Sigmoid colon (tissue), 7 donors: ENCODE measurements around the gene LDLRAD4. TPM values are rescaled to one million over a fixed set of nuclear protein-coding genes. Genes with fewer than 3 reads are reported as not detected.

Source experiments
- DNase-seq: peaks from one replicate; pipeline ENCODE4 v3.0.0-alpha.2; 2019
- H3K27ac ChIP-seq, 4 donors: fragments of 200-600 bp; sonication (generic); one replicate each; pipeline ENCODE4 v1.5.1; 2016 to 2019; ENCODE audit warnings: mild to moderate bottlenecking in 1 of 4
- H3K27me3 ChIP-seq, 3 donors: fragments of 200-600 bp; sonication (generic); one replicate each; pipeline ENCODE4 v1.5.1; 2019; ENCODE audit warnings: mild to moderate bottlenecking in 1 of 3
- H3K36me3 ChIP-seq, 4 donors: fragments of 200-600 bp; sonication (generic); one replicate each; pipeline ENCODE4 v1.5.1; 2016 to 2019
- H3K4me1 ChIP-seq, 4 donors: fragments of 200-600 bp; sonication (generic); one replicate each; pipeline ENCODE4 v1.5.1; 2017 to 2019
- H3K4me3 ChIP-seq, 4 donors: fragments of 200-600 bp; sonication (generic); one replicate each; pipeline ENCODE4 v1.5.1; 2017 to 2019; ENCODE audit warnings: mild to moderate bottlenecking in 2 of 4, moderate library complexity in 1 of 4
- H3K9me3 ChIP-seq, 4 donors: fragments of 200-600 bp in 3 of 4; sonication (generic) in 3 of 4; one replicate each; pipeline versions ENCODE4 v1.5.1 to v1.6.1; 2013 to 2019
- CTCF ChIP-seq, 4 experiments: fragments of 450-650 bp in 3 of 4; fragments of 200-600 bp in 1 of 4; IDR thresholded peaks; one replicate each; pipeline ENCODE4 v1.5.1; 2016 to 2019; ENCODE audit warnings: antibody characterized with exemption in 4 of 4, mild to moderate bottlenecking in 3 of 4, moderate library complexity in 2 of 4
- EP300 ChIP-seq, 4 donors: sonication (generic); formaldehyde crosslinking; IDR thresholded peaks; one replicate each; pipeline ENCODE4 v1.6.1; 2017; ENCODE audit warnings: antibody characterized with exemption in 4 of 4
- POLR2A ChIP-seq, 2 donors: fragments of 450-650 bp; IDR thresholded peaks; one replicate each; pipeline ENCODE4 v1.6.1; 2016; ENCODE audit warnings: antibody characterized with exemption in 2 of 2, mild to moderate bottlenecking in 2 of 2, moderate library complexity in 2 of 2
- POLR2AphosphoS5 ChIP-seq, 4 donors: sonication (generic); formaldehyde crosslinking; IDR thresholded peaks; one replicate each; pipeline ENCODE4 v1.6.1; 2017; ENCODE audit warnings: antibody characterized with exemption in 4 of 4
- WGBS, 2 donors: extraction: QIAGEN DNeasy Blood & Tissue Kit; methylation state at CpG; one replicate each; pipeline ENCODE4 v1.1.7; 2013; 5-methylcytosine and 5-hydroxymethylcytosine counted together
- intact Hi-C: fragments of 100-400 bp; cut with DNase I; formaldehyde crosslinking; loops from one replicate; pipeline ENCODE4 v1.15.1; 2023
- polyA plus RNA-seq, 3 donors: library from polyadenylated mRNA; stranded (reverse); fragments of 200-250 nt; gene quantifications; one replicate each; pipeline ENCODE4 v1.2.3, GENCODE V29; 2013
- total RNA-seq, 4 donors: library from RNA; depleted of rRNA; stranded (reverse); fragments of >200 nt; gene quantifications; one replicate each; pipeline ENCODE4 v1.1.0, GENCODE V29; 2016
- donor health status: healthy with polysubstance abuse.
- donor health status: Bipolar disorder and iron deficiency.
- donor health status: healthy.

LDLRAD4 gene
- total and polyA plus RNA-seq, 7 donors = 1.2 to 28.2 (median 17.2) TPM

- H3K27ac ChIP-seq = no peak overlapping the region
- WGBS, 2 donors = 91% methylated on average over 5 of the region's 5 CpGs
- H3K4me1 ChIP-seq = no peaks in the 10 kb centered on the region
- peaks cover 0 to 3% (median 0%) of the 10 kb centered on the region in 3 donors for H3K27me3 ChIP-seq
- no peaks in the 10 kb centered on the region for H3K36me3 ChIP-seq
- intact Hi-C loops = no loop called here
- TF ChIP-seq EP300 (IDR thresholded peaks at IDR 0.05) (no peak), POLR2AphosphoS5 (IDR thresholded peaks at IDR 0.05) (no peak), CTCF (IDR thresholded peaks at IDR 0.05) (no peak), POLR2A (IDR thresholded peaks at IDR 0.05) (no peak)
- no peak for DNase-seq
- H3K9me3 ChIP-seq = no peaks in the 10 kb centered on the region
- no peak overlapping the region for H3K4me3 ChIP-seq
Observed at GRCh38 chr18:13183359-13183758, 35.2 kb upstream of the LDLRAD4 start.

- 94 to 95% methylated on average over 8 of the region's 8 CpGs for WGBS, 2 donors
- no peak for DNase-seq
- intact Hi-C loops = no loop called here
Observed at GRCh38 chr18:13183790-13184189, 34.8 kb upstream of the LDLRAD4 start.

GRCh38 chr18:13184396-13184795 is 34.2 kb upstream of the LDLRAD4 start:
- WGBS, 2 donors = 94% methylated on average over 9 of the region's 9 CpGs
- no peak for DNase-seq
- intact Hi-C loops = no loop called here
- TF ChIP-seq CTCF (IDR thresholded peaks at IDR 0.05) = no peak
- no peak overlapping the region for H3K4me3 ChIP-seq
- H3K9me3 ChIP-seq = no peaks in the 10 kb centered on the region
- H3K4me1 ChIP-seq = no peaks in the 10 kb centered on the region
- H3K27ac ChIP-seq = no peak overlapping the region
- H3K36me3 ChIP-seq = no peaks in the 10 kb centered on the region
- peaks cover 0 to 3% (median 0%) of the 10 kb centered on the region in 3 donors for H3K27me3 ChIP-seq

More at GRCh38 chr18:13183790-13184189, 34.8 kb upstream of the LDLRAD4 start:
- no peak overlapping the region for H3K4me3 ChIP-seq
- TF ChIP-seq EP300 (IDR thresholded peaks at IDR 0.05) (no peak), POLR2AphosphoS5 (IDR thresholded peaks at IDR 0.05) (no peak), CTCF (IDR thresholded peaks at IDR 0.05) (no peak), POLR2A (IDR thresholded peaks at IDR 0.05) (no peak)
- H3K27ac ChIP-seq = no peak overlapping the region
- no peaks in the 10 kb centered on the region for H3K36me3 ChIP-seq
- no peaks in the 10 kb centered on the region for H3K9me3 ChIP-seq
- H3K27me3 ChIP-seq = peaks cover 0 to 3% (median 0%) of the 10 kb centered on the region in 3 donors
- no peaks in the 10 kb centered on the region for H3K4me1 ChIP-seq

- intact Hi-C loops = no loop called here
- 74 to 91% methylated on average over 8 of the region's 8 CpGs for WGBS, 2 donors
- no peak for TF ChIP-seq CTCF (IDR thresholded peaks at IDR 0.05)
- no peak for TF ChIP-seq POLR2A (IDR thresholded peaks at IDR 0.05)
- TF ChIP-seq POLR2AphosphoS5 (IDR thresholded peaks at IDR 0.05) = no peak
- no peak for TF ChIP-seq EP300 (IDR thresholded peaks at IDR 0.05)
Observed at GRCh38 chr18:13185675-13186198, 32.8 kb upstream of the LDLRAD4 start.

GRCh38 chr18:13186687-13187086 is 31.9 kb upstream of the LDLRAD4 start:
- Histone ChIP-seq H3K9me3 (no peaks in the 10 kb centered on the region), H3K27ac (no peak overlapping the region), H3K27me3 (peaks cover 0 to 2% (median 0%) of the 10 kb centered on the region in 3 donors), H3K4me3 (no peak overlapping the region), H3K4me1 (no peaks in the 10 kb centered on the region), H3K36me3 (no peaks in the 10 kb centered on the region)
- WGBS, 2 donors = 79 to 87% methylated on average over 6 of the region's 6 CpGs
- DNase-seq = no peak
- intact Hi-C loops = no loop called here
- TF ChIP-seq CTCF (IDR thresholded peaks at IDR 0.05) (no peak), EP300 (IDR thresholded peaks at IDR 0.05) (no peak), POLR2A (IDR thresholded peaks at IDR 0.05) (no peak), POLR2AphosphoS5 (IDR thresholded peaks at IDR 0.05) (no peak)

More at GRCh38 chr18:13185675-13186198, 32.8 kb upstream of the LDLRAD4 start:
- no peak overlapping the region for H3K4me3 ChIP-seq
- no peaks in the 10 kb centered on the region for H3K36me3 ChIP-seq
- H3K9me3 ChIP-seq = no peaks in the 10 kb centered on the region
- peaks cover 0 to 3% (median 0%) of the 10 kb centered on the region in 3 donors for H3K27me3 ChIP-seq
- H3K4me1 ChIP-seq = no peaks in the 10 kb centered on the region
- DNase-seq = no peak
- no peak overlapping the region for H3K27ac ChIP-seq
